ENCODE results near the gene OPCML. TPM values are rescaled to one million over a fixed set of nuclear protein-coding genes. Genes with fewer than 3 reads are reported as not detected.

OPCML gene
- polyA plus RNA-seq, 3 donors = not detected

DNA sequence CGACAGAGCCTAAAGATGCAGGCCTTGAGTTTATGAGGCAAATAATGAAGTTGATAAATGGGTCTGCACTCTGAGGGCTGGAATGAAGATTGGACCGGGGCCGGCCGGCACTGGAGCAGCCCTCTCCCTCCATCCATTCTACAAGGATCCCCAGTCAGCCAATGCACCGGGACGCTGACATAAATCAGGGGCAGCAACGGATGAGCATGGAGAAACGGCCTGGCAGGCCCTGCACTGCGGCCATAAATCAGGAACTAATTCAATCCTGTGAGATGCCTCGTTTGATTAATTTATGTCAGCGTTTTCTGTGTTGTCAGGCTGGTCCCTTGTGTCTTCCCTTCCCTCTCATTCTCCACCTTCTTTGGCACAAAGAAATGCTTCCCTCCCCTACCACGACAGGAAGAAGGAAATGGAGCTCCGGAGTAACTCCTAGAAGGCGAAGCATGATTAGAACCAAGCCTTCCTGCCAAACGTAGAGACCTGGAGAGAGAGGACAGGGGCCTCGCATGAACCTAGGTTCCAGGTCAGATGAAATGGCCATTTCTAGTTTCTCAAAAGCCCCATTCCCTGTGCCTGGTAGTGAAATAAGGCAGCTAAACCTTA, 358.4 kb downstream of the OPCML start:
- no peaks in the 10 kb centered on the region for H4K20me1 ChIP-seq (ENCODE audit: insufficient read depth, low read length)
- no peaks in the 10 kb centered on the region for H3K9me3 ChIP-seq (replicated peaks in 1 of 2; ENCODE audit: control insufficient read depth in 1 of 2, insufficient read depth in 1 of 2, low read length in 2 of 2)
- H3K36me3 ChIP-seq (replicated peaks in 1 of 2; ENCODE audit: control insufficient read depth in 1 of 2, insufficient read depth in 2 of 2, low read length in 2 of 2) = no peaks in the 10 kb centered on the region
- no peak for DNase-seq
- TF ChIP-seq, protein P1, sequence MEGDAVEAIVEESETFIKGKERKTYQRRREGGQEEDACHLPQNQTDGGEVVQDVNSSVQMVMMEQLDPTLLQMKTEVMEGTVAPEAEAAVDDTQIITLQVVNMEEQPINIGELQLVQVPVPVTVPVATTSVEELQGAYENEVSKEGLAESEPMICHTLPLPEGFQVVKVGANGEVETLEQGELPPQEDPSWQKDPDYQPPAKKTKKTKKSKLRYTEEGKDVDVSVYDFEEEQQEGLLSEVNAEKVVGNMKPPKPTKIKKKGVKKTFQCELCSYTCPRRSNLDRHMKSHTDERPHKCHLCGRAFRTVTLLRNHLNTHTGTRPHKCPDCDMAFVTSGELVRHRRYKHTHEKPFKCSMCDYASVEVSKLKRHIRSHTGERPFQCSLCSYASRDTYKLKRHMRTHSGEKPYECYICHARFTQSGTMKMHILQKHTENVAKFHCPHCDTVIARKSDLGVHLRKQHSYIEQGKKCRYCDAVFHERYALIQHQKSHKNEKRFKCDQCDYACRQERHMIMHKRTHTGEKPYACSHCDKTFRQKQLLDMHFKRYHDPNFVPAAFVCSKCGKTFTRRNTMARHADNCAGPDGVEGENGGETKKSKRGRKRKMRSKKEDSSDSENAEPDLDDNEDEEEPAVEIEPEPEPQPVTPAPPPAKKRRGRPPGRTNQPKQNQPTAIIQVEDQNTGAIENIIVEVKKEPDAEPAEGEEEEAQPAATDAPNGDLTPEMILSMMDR (IDR thresholded peaks at IDR 0.05) = no peak
- H3K27ac ChIP-seq (ENCODE audit: low read depth in 1 of 2, low read length in 2 of 2) = no peak overlapping the region
- no peak overlapping the region for H3K4me3 ChIP-seq (replicated peaks in 1 of 3; ENCODE audit: low read depth in 2 of 3, low read length in 3 of 3)
- H3K4me1 ChIP-seq (ENCODE audit: control insufficient read depth in 1 of 2, insufficient read depth in 2 of 2, low read length in 2 of 2) = no peaks in the 10 kb centered on the region
- H3K4me3 Mint-ChIP-seq = no peak overlapping the region
- H3K27me3 Mint-ChIP-seq (ENCODE audit: low read depth in 3 of 3) = peaks cover 0 to 2% (median 0%) of the 10 kb centered on the region in 3 donors
- H3K4me1 Mint-ChIP-seq = peaks cover 3% of the 10 kb centered on the region
- H2AFZ ChIP-seq (ENCODE audit: insufficient read depth, low read depth, low read length, poor library complexity, severe bottlenecking) = peak overlapping the region; percentile 62
- intact Hi-C loops (cut with micrococcal nuclease) = no loop called here
- no peaks in the 10 kb centered on the region for H3K27me3 ChIP-seq (ENCODE audit: control insufficient read depth in 2 of 2, insufficient read depth in 2 of 2, low read length in 2 of 2)
- peaks cover 0 to 3% (median 1%) of the 10 kb centered on the region in 7 donors for H3K9me3 Mint-ChIP-seq
- peak overlapping the region in 1 of 7 donors; percentile 69 for H3K27ac Mint-ChIP-seq
- no peaks in the 10 kb centered on the region for H3K79me2 ChIP-seq (ENCODE audit: insufficient read depth, low read length)
- 52% methylated on average over 5 of the region's 16 CpGs for WGBS (ENCODE audit: insufficient coverage)
- H3K9ac ChIP-seq (ENCODE audit: insufficient read depth, low read length, poor library complexity, severe bottlenecking) = no peak overlapping the region
- no peak overlapping the region for H3K4me2 ChIP-seq (replicated peaks; ENCODE audit: extremely low read depth, low read length, poor library complexity, severe bottlenecking)
- H3K36me3 Mint-ChIP-seq = no peaks in the 10 kb centered on the region

DNA sequence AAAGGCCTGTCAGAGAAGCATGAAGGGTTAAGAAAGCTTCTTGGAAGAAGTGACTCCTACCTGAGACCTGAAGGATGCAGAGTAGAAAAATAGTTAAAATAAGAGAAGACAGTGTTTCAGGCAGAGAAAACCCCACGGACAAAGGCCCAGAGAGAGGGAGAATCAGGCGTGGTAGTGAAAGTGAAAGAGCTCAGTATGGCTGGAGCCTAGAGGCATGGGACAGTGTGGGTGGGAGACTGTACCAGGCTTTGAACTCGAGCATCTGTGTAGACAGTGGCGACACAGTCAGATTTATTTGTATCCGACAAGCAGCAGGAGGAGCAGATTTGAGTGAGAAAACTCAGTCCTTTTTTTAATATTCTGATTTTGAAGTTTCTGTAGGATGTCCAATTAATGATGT, 360.0 kb downstream of the OPCML start:
- Mint-ChIP-seq H3K27ac (peak overlapping the region in 1 of 7 donors; percentile 70), H3K4me3 (no peak overlapping the region), H3K9me3 (peaks cover 0 to 3% (median 2%) of the 10 kb centered on the region in 7 donors), H3K36me3 (no peaks in the 10 kb centered on the region), H3K4me1 (peaks cover 3% of the 10 kb centered on the region), H3K27me3 (ENCODE audit: low read depth in 3 of 3) (peaks cover 0 to 4% (median 2%) of the 10 kb centered on the region in 3 donors)
- no peak overlapping the region for H2AFZ ChIP-seq (ENCODE audit: insufficient read depth, low read depth, low read length, poor library complexity, severe bottlenecking)
- no peaks in the 10 kb centered on the region for H3K79me2 ChIP-seq (ENCODE audit: insufficient read depth, low read length)
- no peaks in the 10 kb centered on the region for H3K36me3 ChIP-seq (replicated peaks in 1 of 2; ENCODE audit: control insufficient read depth in 1 of 2, insufficient read depth in 2 of 2, low read length in 2 of 2)
- intact Hi-C loops (cut with micrococcal nuclease) = no loop called here
- H3K27me3 ChIP-seq (ENCODE audit: control insufficient read depth in 2 of 2, insufficient read depth in 2 of 2, low read length in 2 of 2) = no peaks in the 10 kb centered on the region
- no peaks in the 10 kb centered on the region for H3K4me1 ChIP-seq (ENCODE audit: control insufficient read depth in 1 of 2, insufficient read depth in 2 of 2, low read length in 2 of 2)
- TF ChIP-seq, protein P1 (IDR thresholded peaks at IDR 0.05) = no peak
- no peaks in the 10 kb centered on the region for H3K9me3 ChIP-seq (replicated peaks in 1 of 2; ENCODE audit: control insufficient read depth in 1 of 2, insufficient read depth in 1 of 2, low read length in 2 of 2)
- no peak for DNase-seq
- H3K9ac ChIP-seq (ENCODE audit: insufficient read depth, low read length, poor library complexity, severe bottlenecking) = no peak overlapping the region
- no peak overlapping the region for H3K4me2 ChIP-seq (replicated peaks; ENCODE audit: extremely low read depth, low read length, poor library complexity, severe bottlenecking)
- H3K27ac ChIP-seq (ENCODE audit: low read depth in 1 of 2, low read length in 2 of 2) = no peak overlapping the region
- H3K4me3 ChIP-seq (replicated peaks in 1 of 3; ENCODE audit: low read depth in 2 of 3, low read length in 3 of 3) = no peak overlapping the region
- H4K20me1 ChIP-seq (ENCODE audit: insufficient read depth, low read length) = no peaks in the 10 kb centered on the region
- WGBS (ENCODE audit: insufficient coverage) = 70% methylated on average over 2 of the region's 5 CpGs
